Inflammatory macrophage (primary cell): ENCODE results near the gene THAP9.
"Not testable (repeated sequence)": the region's sequence is repeated elsewhere in the genome, so short reads cannot be mapped to it uniquely, and the experiment has no call there.

Source experiments
- DNase-seq, 2 donors: peaks; one replicate each; pipeline ENCODE4 v3.0.0-alpha.2; 2020 to 2022

Gene THAP9

GRCh38 chr4:82893942-82894341, 6.6 kb upstream of the THAP9 start:
- no peak for DNase-seq

- DNase-seq = no peak
Measured at GRCh38 chr4:82896755-82897154, 3.8 kb upstream of the THAP9 start.

- DNase-seq = peak; percentile 29 to 40
Measured at GRCh38 chr4:82898322-82899243, 2.0 kb upstream of the THAP9 start.

- peak in 1 of 2 donors; percentile 29 for DNase-seq
Measured at GRCh38 chr4:82899374-82900065, 1.0 kb upstream of the THAP9 start.

- DNase-seq = peak in 1 of 2 donors; percentile 32
Measured at GRCh38 chr4:82900066-82900410, 497 bp upstream of the THAP9 start.

GRCh38 chr4:82901183-82901718, 716 bp downstream of the THAP9 start:
- no peak for DNase-seq

- DNase-seq = no peak
Measured at GRCh38 chr4:82903737-82904136, 3.2 kb downstream of the THAP9 start.

- DNase-seq = no peak
Measured at GRCh38 chr4:82905205-82905604, 4.7 kb downstream of the THAP9 start.

- no peak for DNase-seq
Measured at GRCh38 chr4:82906469-82906868, 5.9 kb downstream of the THAP9 start.

- no peak for DNase-seq
Measured at GRCh38 chr4:82909326-82909725, 8.8 kb downstream of the THAP9 start.

GRCh38 chr4:82913305-82913704, 12.8 kb downstream of the THAP9 start:
- DNase-seq = no peak

- DNase-seq = not testable (repeated sequence)
Measured at GRCh38 chr4:82913968-82914367, 13.4 kb downstream of the THAP9 start.

- no peak for DNase-seq
Measured at GRCh38 chr4:82918091-82918490, 17.6 kb downstream of the THAP9 start.

GRCh38 chr4:82919386-82919785, 18.9 kb downstream of the THAP9 start:
- no peak for DNase-seq

GRCh38 chr4:82921795-82922194, 21.3 kb downstream of the THAP9 start:
- no peak for DNase-seq

GRCh38 chr4:82930848-82931755, 30.6 kb downstream of the THAP9 start:
- no peak for DNase-seq

GRCh38 chr4:82934441-82934840, 33.9 kb downstream of the THAP9 start:
- DNase-seq = no peak

GRCh38 chr4:82939414-82939813, 38.9 kb downstream of the THAP9 start:
- DNase-seq = no peak

GRCh38 chr4:82947498-82947897, 47.0 kb downstream of the THAP9 start:
- DNase-seq = no peak

GRCh38 chr4:82948647-82949204, 48.2 kb downstream of the THAP9 start:
- DNase-seq = no peak

GRCh38 chr4:82951196-82951595, 50.7 kb downstream of the THAP9 start:
- DNase-seq = no peak

- no peak for DNase-seq
Measured at GRCh38 chr4:82954212-82954611, 53.7 kb downstream of the THAP9 start.
